ENCODE data around the gene DMAC1. TPM values are rescaled to one million over a fixed set of nuclear protein-coding genes. Genes with fewer than 3 reads are reported as not detected.
A peak's percentile ranks its signal among the peaks of the same experiment; 100 is the strongest.

Gene DMAC1
- total RNA-seq, result 100 to 1,000 TPM; 121 to 172 (median 150) TPM
- 10 to 100 TPM; 22.1 to 32.8 TPM for polyA plus RNA-seq
- long read RNA-seq, donor 1, transcript DMAC1-201 (2 exons, 2,755 nt), result major isoform, 101 of 124 reads
- long read RNA-seq, donor 1, partial matches to known transcripts, result 0 of 124 reads
- long read RNA-seq, donor 1, other reads (novel, unspliced or antisense), result 23 of 124 reads
- long read RNA-seq, donor 2, transcript DMAC1-201 (2 exons, 2,755 nt), result major isoform, 158 of 197 reads
- long read RNA-seq, donor 2, partial matches to known transcripts, result 0 of 197 reads
- long read RNA-seq, donor 2, other reads (novel, unspliced or antisense), result 39 of 197 reads
- long read RNA-seq, donor 3, transcript DMAC1-201 (2 exons, 2,755 nt), result major isoform, 64 of 78 reads
- long read RNA-seq, donor 3, partial matches to known transcripts, result 11 of 78 reads
- long read RNA-seq, donor 3, other reads (novel, unspliced or antisense), result 3 of 78 reads

- WGBS, 2 donors, result 0 to 1% methylated on average over 46 of the region's 46 CpGs
- peak; percentile 96 to 99 (median 99) for ATAC-seq
- intact Hi-C loops (cut with DNase I), result no loop called here
These were observed at the start of gene DMAC1 for GRCh38 chr9:7799234-7799943. Gene DMAC1 (minus strand): TSS chr9:7799778. CDS start chr9:7799734, 44 bp downstream.

GRCh38 chr9:7849362-7849761, 49.8 kb upstream of the DMAC1 start:
- Histone ChIP-seq H3K36me3 (no peaks in the 10 kb centered on the region), H3K27ac (no peak overlapping the region), H3K4me1 (no peaks in the 10 kb centered on the region), H3K9me3 (no peaks in the 10 kb centered on the region), H3K27me3 (no peaks in the 10 kb centered on the region), H3K4me3 (no peak overlapping the region)
- intact Hi-C loops (cut with DNase I), result no loop called here
- TF ChIP-seq CTCF (IDR thresholded peaks at IDR 0.05), result no peak
- 78 to 83% methylated on average over 1 of the region's 1 CpG for WGBS, 2 donors
- DNase-seq (no peak), ATAC-seq (no peak)

More at GRCh38 chr9:7799234-7799943, at the start of gene DMAC1:
- Histone ChIP-seq H3K4me3 (peak within 1 kb of the TSS; percentile 69 to 90 (median 84)), H3K36me3 (peaks cover 0 to 38% (median 13%) of the 10 kb centered on the region in 9 donors), H3K9me3 (no peaks in the 10 kb centered on the region), H3K27ac (peak within 1 kb of the TSS; percentile 73 to 97 (median 94)), H3K27me3 (no peaks in the 10 kb centered on the region), H3K4me1 (peaks cover 0 to 20% (median 13%) of the 10 kb centered on the region in 9 donors)
- TF ChIP-seq CTCF (IDR thresholded peaks at IDR 0.05), result no peak
- peak; percentile 76 to 84 for DNase-seq

GRCh38 chr9:7848498-7848897, 48.9 kb upstream of the DMAC1 start:
- TF ChIP-seq CTCF (IDR thresholded peaks at IDR 0.05), result no peak
- Histone ChIP-seq H3K9me3 (no peaks in the 10 kb centered on the region), H3K36me3 (no peaks in the 10 kb centered on the region), H3K27me3 (no peaks in the 10 kb centered on the region), H3K27ac (no peak overlapping the region), H3K4me1 (no peaks in the 10 kb centered on the region), H3K4me3 (no peak overlapping the region)
- intact Hi-C loops (cut with DNase I), result no loop called here
- DNase-seq (no peak), ATAC-seq (no peak)
- 86 to 93% methylated on average over 4 of the region's 4 CpGs for WGBS, 2 donors

- WGBS, 2 donors, result 47 to 55% methylated on average over 3 of the region's 3 CpGs
- DNase-seq, result no peak
- peak in 6 of 9 donors; percentile 23 to 48 (median 34) for TF ChIP-seq CTCF (IDR thresholded peaks at IDR 0.05)
- ATAC-seq, result peak in 2 of 8 donors; percentile 22 to 31
- Histone ChIP-seq H3K27ac (no peak overlapping the region), H3K4me1 (no peaks in the 10 kb centered on the region), H3K9me3 (no peaks in the 10 kb centered on the region), H3K27me3 (no peaks in the 10 kb centered on the region), H3K4me3 (no peak overlapping the region), H3K36me3 (no peaks in the 10 kb centered on the region)
- intact Hi-C loops (cut with DNase I), result no loop called here
These were observed 44.7 kb upstream of the DMAC1 start for GRCh38 chr9:7844242-7844641.
